Measurements from ENCODE around the gene MAPK7.

MAPK7 gene

GRCh38 chr17:19377602-19378415 lies 489 bp upstream of the MAPK7 start:
- no peak for FAIRE-seq

DNA sequence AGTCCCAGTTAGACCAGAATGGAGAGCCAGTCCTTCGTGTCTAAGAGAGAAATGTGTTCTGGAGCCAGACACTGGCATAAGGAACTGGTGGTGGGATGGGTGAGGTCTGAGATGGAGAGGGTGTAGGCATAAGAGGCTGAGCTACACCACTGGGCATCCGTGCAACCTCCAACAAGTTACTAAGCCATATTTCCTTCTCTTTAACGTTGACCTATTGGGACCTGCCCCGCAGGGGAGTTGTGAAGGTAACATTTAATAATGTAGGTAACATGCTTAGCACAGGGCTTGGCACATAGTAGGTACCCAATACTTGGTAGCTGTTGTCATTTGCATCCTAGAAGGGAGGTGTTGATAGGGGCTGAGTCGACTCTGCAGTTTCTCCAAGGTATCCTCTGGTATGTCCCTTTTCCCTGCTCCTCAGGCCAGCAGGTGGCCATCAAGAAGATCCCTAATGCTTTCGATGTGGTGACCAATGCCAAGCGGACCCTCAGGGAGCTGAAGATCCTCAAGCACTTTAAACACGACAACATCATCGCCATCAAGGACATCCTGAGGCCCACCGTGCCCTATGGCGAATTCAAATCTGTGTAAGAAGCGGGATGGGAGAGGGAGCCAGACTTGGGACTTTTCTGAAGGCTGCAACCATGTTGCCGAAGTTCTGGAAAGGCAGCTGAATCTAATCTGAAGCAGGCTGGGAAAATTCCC lies 1.2 kb downstream of the MAPK7 start:
- FAIRE-seq = no peak
- DNase-seq (ENCODE audit: insufficient read length, low spot score) = no peak

More at GRCh38 chr17:19377602-19378415, 489 bp upstream of the MAPK7 start:
- peak; percentile 100 for DNase-seq (ENCODE audit: insufficient read length, low spot score)

DNA sequence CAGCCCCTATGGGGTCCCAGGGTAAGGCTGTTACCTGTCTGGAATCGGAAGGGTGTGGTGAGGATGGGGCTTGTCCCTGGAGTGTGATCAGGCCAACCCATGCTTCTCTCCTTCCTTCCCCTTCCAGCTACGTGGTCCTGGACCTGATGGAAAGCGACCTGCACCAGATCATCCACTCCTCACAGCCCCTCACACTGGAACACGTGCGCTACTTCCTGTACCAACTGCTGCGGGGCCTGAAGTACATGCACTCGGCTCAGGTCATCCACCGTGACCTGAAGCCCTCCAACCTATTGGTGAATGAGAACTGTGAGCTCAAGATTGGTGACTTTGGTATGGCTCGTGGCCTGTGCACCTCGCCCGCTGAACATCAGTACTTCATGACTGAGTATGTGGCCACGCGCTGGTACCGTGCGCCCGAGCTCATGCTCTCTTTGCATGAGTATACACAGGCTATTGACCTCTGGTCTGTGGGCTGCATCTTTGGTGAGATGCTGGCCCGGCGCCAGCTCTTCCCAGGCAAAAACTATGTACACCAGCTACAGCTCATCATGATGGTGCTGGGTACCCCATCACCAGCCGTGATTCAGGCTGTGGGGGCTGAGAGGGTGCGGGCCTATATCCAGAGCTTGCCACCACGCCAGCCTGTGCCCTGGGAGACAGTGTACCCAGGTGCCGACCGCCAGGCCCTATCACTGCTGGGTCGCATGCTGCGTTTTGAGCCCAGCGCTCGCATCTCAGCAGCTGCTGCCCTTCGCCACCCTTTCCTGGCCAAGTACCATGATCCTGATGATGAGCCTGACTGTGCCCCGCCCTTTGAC lies 2.4 kb downstream of the MAPK7 start:
- no peak for DNase-seq (ENCODE audit: insufficient read length, low spot score)
- no peak for FAIRE-seq

- FAIRE-seq (no peak), DNase-seq (ENCODE audit: insufficient read length, low spot score) (no peak)
These were observed 3.1 kb downstream of the MAPK7 start for GRCh38 chr17:19381361-19381740.

GRCh38 chr17:19381741-19382444 lies 3.6 kb downstream of the MAPK7 start:
- no peak for FAIRE-seq

DNA sequence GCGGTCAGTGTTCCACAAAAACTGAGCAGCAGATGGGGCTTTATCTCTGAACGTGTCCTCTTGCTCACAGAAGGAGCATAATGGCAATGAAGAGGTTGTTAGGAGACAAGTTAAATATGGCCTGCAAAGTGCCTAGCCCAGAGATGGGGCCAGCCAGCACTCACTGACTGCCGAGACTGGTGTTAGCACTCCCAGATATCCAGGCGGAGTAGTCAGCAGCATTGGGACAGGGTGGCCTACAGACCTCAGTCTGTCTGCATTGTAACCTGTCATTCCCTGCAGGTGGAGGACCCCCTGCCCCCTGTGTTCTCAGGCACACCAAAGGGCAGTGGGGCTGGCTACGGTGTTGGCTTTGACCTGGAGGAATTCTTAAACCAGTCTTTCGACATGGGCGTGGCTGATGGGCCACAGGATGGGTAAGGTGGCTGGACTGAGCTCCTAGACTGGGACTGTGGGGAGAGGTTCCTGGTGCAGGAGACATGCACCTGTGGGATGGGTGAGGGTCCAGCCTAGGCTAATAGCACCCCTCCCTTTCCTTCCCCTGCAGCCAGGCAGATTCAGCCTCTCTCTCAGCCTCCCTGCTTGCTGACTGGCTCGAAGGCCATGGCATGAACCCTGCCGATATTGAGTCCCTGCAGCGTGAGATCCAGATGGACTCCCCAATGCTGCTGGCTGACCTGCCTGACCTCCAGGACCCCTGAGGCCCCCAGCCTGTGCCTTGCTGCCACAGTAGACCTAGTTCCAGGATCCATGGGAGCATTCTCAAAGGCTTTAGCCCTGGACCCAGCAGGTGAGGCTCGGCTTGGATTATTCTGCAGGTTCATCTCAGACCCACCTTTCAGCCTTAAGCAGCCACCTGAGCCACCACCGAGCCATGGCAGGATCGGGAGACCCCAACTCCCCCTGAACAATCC lies 4.5 kb downstream of the MAPK7 start:
- FAIRE-seq (no peak), DNase-seq (ENCODE audit: insufficient read length, low spot score) (no peak)

More at GRCh38 chr17:19381741-19382444, 3.6 kb downstream of the MAPK7 start:
- DNase-seq (ENCODE audit: insufficient read length, low spot score) = no peak

GRCh38 chr17:19383681-19384470 lies 5.6 kb downstream of the MAPK7 start:
- FAIRE-seq = no peak
- no peak for DNase-seq (ENCODE audit: insufficient read length, low spot score)

DNA sequence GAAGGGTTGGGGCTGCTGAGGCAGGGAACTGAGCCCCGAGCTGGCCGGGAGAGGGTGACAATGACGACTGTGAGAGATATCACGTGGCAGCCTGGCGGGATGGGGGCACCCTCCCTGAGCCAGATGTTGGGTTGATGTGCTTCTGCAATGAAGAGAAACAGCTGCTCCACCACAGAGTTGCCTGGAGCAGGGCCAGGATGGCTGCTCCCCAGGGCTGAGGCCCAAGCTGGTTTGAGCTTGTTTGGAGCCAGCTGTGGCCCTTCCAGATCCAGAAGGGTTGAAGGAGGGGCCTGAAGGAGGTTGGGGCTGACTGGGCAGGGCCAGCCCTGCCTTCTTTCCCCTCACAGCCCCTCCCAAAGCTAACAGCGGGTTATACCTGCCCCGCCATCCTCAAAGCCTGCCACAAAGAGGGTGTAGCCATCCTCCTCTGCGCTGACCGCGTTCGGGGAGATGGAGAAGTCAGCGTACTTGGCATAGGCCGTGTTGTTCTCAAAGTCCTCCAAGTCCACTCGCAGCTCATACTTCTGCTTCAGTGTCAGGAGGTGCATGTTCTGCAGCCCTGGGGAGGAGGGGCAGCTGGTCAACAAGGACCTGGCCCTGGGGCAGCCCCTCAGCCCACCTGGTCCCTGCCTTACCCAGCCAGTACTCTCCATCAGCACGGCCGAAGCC lies 6.6 kb downstream of the MAPK7 start:
- no peak for FAIRE-seq
- no peak for DNase-seq (ENCODE audit: insufficient read length, low spot score)

GRCh38 chr17:19385521-19385983 lies 7.3 kb downstream of the MAPK7 start:
- FAIRE-seq (no peak), DNase-seq (ENCODE audit: insufficient read length, low spot score) (no peak)

- DNase-seq (ENCODE audit: insufficient read length, low spot score) = no peak
- FAIRE-seq = no peak
These were observed 8.0 kb downstream of the MAPK7 start for GRCh38 chr17:19386051-19386929.

DNA sequence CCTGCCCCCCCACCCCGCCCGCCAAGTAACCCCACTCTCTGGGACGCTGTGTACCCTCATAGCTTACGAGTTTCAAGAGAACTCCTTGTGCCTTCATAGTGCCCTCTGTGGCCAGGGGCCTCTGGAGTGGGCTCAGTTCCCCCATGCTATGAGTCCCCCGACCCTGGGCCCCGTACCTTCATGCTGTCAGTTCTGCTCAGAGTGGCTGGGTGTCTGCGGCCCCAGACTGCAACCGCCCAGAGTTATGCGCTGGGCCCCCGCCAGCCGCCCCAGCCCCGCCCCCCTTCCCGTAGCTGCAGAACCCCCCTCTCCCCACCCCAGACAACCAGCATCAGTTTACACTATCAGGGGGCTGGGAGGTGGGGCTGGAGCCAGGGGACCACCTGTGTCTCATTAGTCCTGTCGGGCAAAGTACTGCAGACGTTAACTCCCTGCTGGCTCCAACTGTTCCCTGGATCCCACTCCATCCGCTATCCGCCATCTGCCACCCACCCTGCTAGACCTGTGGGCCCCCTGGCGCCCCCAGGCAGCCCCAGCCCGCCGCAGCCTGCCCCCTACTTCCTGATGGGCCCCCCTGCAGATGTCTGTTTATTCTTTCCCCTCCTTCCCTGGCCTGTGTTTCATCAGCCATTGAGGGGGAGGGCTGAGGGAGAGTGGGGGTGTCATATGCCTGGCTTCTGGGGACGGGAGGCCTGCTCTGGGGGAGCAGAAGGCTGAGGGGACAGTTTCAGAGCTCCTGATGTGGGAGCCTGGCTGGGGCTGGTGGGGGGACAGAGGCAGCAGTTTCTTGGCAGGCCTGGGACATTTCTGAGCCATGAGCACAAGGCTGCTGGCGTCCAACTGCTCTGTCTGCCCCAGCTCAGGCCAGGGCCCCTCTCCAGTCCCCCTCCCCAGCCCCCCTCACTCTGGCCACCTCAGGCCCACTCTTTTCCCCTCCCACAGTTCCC lies 8.9 kb downstream of the MAPK7 start, which contains the start of gene MFAP4:
TSS of gene MFAP4 (minus strand) at position 217 of the 947 bp plus-strand sequence. CDS start at position 182, 35 bp downstream.
- FAIRE-seq (no peak), DNase-seq (ENCODE audit: insufficient read length, low spot score) (no peak)

- DNase-seq (ENCODE audit: insufficient read length, low spot score) (no peak), FAIRE-seq (no peak)
These were observed 9.7 kb downstream of the MAPK7 start for GRCh38 chr17:19387921-19388521.

DNA sequence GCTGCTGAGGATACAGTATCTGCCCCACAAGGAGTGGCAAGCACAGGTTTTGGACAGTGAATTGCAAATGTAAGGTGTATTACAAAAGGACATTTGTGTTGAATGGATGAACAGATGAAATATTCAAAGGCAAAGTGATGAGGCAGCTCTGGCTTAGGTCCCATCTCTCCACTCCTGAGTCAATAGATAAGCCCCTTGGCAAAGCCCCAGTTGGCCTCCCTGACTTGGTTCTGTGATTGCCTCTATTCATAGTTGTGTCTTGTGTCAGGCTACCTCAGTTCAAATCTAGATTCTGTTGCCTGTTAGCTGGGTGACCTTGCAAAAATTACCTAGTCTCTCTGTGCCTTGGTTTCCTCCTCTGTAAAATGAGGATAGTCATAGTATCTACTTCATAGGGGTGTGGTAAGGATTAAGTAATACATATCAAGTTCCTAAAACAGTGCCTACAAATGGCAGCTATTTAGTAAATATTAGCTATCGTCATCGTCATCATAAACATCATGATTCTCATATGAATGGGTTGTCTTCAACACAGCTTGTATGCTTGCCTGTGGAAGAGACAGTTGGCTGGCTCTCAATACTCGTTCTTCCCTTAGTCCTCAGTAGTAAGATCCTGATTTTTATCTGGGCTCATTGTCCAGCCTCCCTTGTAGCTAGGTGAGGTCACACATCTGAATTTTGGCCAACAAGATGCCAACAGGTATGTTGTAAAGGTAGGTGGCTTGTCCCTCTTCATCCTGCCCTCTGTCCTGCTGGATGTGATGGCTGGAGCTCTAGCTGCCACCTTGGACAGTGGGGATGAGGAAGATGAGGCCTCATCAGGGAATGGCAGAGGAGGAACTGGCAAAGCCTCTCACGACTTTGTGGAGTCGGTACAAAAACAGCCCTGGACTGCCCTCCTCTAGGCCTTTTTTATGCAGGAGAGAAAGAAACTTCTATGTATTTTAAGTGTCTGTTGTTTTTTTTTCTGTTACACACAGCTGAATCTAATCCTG lies 10.8 kb downstream of the MAPK7 start:
- FAIRE-seq = no peak

GRCh38 chr17:19390951-19391350 lies 12.7 kb downstream of the MAPK7 start:
- DNase-seq (ENCODE audit: insufficient read length, low spot score) (no peak), FAIRE-seq (no peak)

More for the DNA sequence above, 10.8 kb downstream of the MAPK7 start:
- no peak for DNase-seq (ENCODE audit: insufficient read length, low spot score)
